GM21737 (cell line): ENCODE results near the gene ZNF586.
"Not testable (repeated sequence)": the region's sequence is repeated elsewhere in the genome, so short reads cannot be mapped to it uniquely, and the experiment has no call there.

Experiments used
- ATAC-seq: cut with Tn5 transposase; IDR thresholded peaks from one replicate; pipeline ENCODE4 v1.9.1; 2021; ENCODE audit warnings: mild to moderate bottlenecking, moderate library complexity; ENCODE audit not compliant: unreplicated experiment

Gene ZNF586

GRCh38 chr19:57789288-57789687 lies 19.8 kb downstream of the ZNF586 start:
- ATAC-seq, result no peak

GRCh38 chr19:57796580-57796979 lies 27.1 kb downstream of the ZNF586 start:
- ATAC-seq, result not testable (repeated sequence)

- no peak for ATAC-seq
These were observed 31.2 kb downstream of the ZNF586 start for GRCh38 chr19:57800696-57801095.

GRCh38 chr19:57802269-57802668 lies 32.8 kb downstream of the ZNF586 start:
- no peak for ATAC-seq

GRCh38 chr19:57803265-57803593 lies 33.8 kb downstream of the ZNF586 start:
- no peak for ATAC-seq

GRCh38 chr19:57803594-57804325 lies 34.3 kb downstream of the ZNF586 start:
- ATAC-seq, result no peak

- ATAC-seq, result no peak
These were observed 38.1 kb downstream of the ZNF586 start for GRCh38 chr19:57807541-57807940.

- ATAC-seq, result not testable (repeated sequence)
These were observed 41.2 kb downstream of the ZNF586 start for GRCh38 chr19:57810410-57811295.

- ATAC-seq, result no peak
These were observed 42.8 kb downstream of the ZNF586 start for GRCh38 chr19:57812226-57812625.

GRCh38 chr19:57812975-57813820 lies 43.7 kb downstream of the ZNF586 start:
- not testable (repeated sequence) for ATAC-seq

- no peak for ATAC-seq
These were observed 44.5 kb downstream of the ZNF586 start for GRCh38 chr19:57813919-57814504.

- ATAC-seq, result peak; percentile 74
These were observed 45.2 kb downstream of the ZNF586 start, which contains the start of gene ZNF552 for GRCh38 chr19:57814505-57815246. Gene ZNF552 (minus strand): TSS chr19:57814913. CDS start chr19:57814743, 170 bp downstream.

- ATAC-seq, result no peak
These were observed 46.0 kb downstream of the ZNF586 start for GRCh38 chr19:57815247-57816075.

- no peak for ATAC-seq
These were observed 47.2 kb downstream of the ZNF586 start for GRCh38 chr19:57816652-57817051.

GRCh38 chr19:57817976-57818375 lies 48.5 kb downstream of the ZNF586 start:
- no peak for ATAC-seq

GRCh38 chr19:57818378-57818777 lies 48.9 kb downstream of the ZNF586 start:
- no peak for ATAC-seq

- ATAC-seq, result peak; percentile 77
These were observed 50.1 kb downstream of the ZNF586 start for GRCh38 chr19:57819475-57820148.

GRCh38 chr19:57820599-57820998 lies 51.1 kb downstream of the ZNF586 start:
- no peak for ATAC-seq

- not testable (repeated sequence) for ATAC-seq
These were observed 51.6 kb downstream of the ZNF586 start for GRCh38 chr19:57821095-57821494.
